ENCODE results near the gene LTB4R.

Gene LTB4R

GRCh38 chr14:24266344-24267244, 44.7 kb upstream of the LTB4R start:
- DNase-seq (ENCODE audit: low read depth) = no peak
- H3K4me3 ChIP-seq (ENCODE audit: low read length) = no peak overlapping the region
- no peak for TF ChIP-seq CTCF (conservative IDR thresholded peaks at IDR 0.05; ENCODE audit: low read depth, low read length)

GRCh38 chr14:24267516-24267915, 43.8 kb upstream of the LTB4R start:
- H3K4me3 ChIP-seq (ENCODE audit: low read length) = no peak overlapping the region
- no peak for TF ChIP-seq CTCF (conservative IDR thresholded peaks at IDR 0.05; ENCODE audit: low read depth, low read length)
- no peak for DNase-seq (ENCODE audit: low read depth)

- TF ChIP-seq CTCF (conservative IDR thresholded peaks at IDR 0.05; ENCODE audit: low read depth, low read length) = no peak
- DNase-seq (ENCODE audit: low read depth) = no peak
- no peak overlapping the region for H3K4me3 ChIP-seq (ENCODE audit: low read length)
Observed at GRCh38 chr14:24268225-24268624, 43.1 kb upstream of the LTB4R start.

- H3K4me3 ChIP-seq (ENCODE audit: low read length) = no peak overlapping the region
- no peak for DNase-seq (ENCODE audit: low read depth)
- TF ChIP-seq CTCF (conservative IDR thresholded peaks at IDR 0.05; ENCODE audit: low read depth, low read length) = no peak
Observed at GRCh38 chr14:24269368-24269767, 41.9 kb upstream of the LTB4R start.

GRCh38 chr14:24269910-24270536, 41.3 kb upstream of the LTB4R start:
- DNase-seq (ENCODE audit: low read depth) = no peak
- TF ChIP-seq CTCF (conservative IDR thresholded peaks at IDR 0.05; ENCODE audit: low read depth, low read length) = no peak
- H3K4me3 ChIP-seq (ENCODE audit: low read length) = no peak overlapping the region

GRCh38 chr14:24270537-24271133, 40.7 kb upstream of the LTB4R start:
- DNase-seq (ENCODE audit: low read depth) = no peak
- peak overlapping the region; percentile 86 for H3K4me3 ChIP-seq (ENCODE audit: low read length)
- TF ChIP-seq CTCF (conservative IDR thresholded peaks at IDR 0.05; ENCODE audit: low read depth, low read length) = no peak

Data from retinal pigment epithelial cell (primary cell).